Measurements from ENCODE around the gene UROS.

The UROS gene

GRCh38 chr10:125762692-125763648 lies 60.1 kb downstream of the UROS start:
- DNase-seq (ENCODE audit: low read depth in 2 of 2), result no peak

- DNase-seq (ENCODE audit: low read depth in 2 of 2), result no peak
Measured at GRCh38 chr10:125761961-125762360, 61.1 kb downstream of the UROS start.

- no peak for DNase-seq (ENCODE audit: low read depth in 2 of 2)
Measured at GRCh38 chr10:125757742-125758141, 65.3 kb downstream of the UROS start.

DNA sequence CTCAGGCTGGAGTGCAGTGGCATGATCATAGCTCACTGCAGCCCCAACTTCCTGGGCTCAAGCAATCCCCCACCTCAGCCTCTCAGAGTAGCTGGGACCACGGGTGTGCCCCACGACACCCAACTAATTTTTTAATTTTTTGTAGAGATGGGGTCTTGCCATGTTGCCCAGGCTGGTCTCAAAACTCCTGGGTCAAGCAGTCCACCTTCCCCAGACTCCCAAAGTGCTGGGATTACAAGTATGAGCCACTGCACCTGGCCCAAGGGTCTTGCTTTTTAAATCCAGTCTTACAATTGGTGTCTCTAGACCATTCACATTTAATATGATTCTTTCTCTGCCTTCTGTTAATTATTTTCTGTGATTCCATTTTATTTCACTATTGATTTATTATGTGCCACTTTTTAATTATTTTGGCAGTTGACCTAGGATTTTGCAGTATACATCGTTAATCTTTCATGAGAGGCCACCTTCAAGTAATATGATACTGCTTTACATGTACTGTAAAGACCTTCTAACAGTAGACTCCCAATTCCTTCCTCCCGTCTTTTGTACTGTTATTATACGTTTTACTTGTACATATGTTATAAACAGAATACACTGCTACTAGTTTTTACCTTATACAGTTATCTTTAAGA lies 66.1 kb downstream of the UROS start:
- no peak for DNase-seq (ENCODE audit: low read depth in 2 of 2)

- DNase-seq (ENCODE audit: low read depth in 2 of 2), result no peak
Measured at GRCh38 chr10:125756196-125756595, 66.9 kb downstream of the UROS start.

DNA sequence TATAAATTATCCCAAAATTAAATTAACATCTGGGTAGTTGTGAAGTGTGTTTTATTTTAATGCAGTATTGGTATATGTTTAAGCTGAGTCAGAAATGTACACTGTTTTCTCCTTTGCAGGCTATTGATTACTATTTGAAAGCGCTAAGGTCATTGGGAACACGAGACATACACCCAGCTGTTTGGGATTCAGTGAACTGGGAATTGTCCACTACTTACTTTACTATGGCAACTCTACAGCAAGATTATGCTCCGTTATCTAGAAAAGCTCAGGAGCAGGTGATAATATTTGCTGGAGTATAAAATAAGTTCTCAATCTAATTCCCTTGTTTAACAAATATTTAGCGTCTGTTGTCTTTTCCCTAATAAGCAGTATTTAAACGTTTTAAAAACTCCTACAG lies 75.6 kb downstream of the UROS start:
- no peak for DNase-seq (ENCODE audit: low read depth in 2 of 2)

DNA sequence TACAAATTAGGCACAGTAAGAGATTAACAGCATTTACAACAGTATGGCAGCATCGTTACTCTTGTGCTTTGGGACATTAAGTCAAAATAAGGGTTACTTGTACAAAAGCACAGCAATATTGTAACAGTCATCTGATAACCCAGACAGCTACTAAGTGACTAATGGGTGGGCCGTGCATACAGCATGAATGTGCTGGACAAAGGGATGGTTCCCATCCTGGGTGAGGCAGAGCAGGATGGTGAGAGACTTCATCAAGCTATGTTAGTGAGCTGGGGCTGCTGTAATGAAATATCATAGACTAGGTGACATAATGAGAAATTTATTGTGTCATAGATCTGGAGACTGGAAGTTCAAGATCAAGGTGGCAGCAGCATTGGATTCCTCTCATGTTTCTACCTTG lies 78.1 kb downstream of the UROS start:
- no peak for DNase-seq (ENCODE audit: low read depth in 2 of 2)

DNA sequence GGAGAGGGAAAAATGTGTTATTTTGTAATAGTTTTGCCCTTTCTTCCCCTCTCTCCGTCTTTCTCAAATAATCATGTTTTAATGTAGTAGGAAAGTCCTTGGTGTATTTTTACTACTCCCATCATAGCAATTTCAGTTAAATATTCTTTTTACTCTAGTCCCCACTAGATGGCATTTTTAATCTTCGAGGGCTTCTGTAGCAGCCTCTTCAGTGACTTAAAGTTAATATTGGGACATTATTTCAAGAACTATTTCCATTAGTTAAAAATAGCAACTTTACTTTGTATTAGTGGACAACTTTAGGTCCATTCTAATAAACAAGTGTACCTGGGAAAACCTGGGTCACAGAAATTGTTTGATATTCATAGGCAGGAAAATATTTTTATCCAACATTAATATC lies 80.6 kb downstream of the UROS start:
- no peak for DNase-seq (ENCODE audit: low read depth in 2 of 2)

GRCh38 chr10:125739994-125740679 lies 82.9 kb downstream of the UROS start:
- no peak for DNase-seq (ENCODE audit: low read depth in 2 of 2)

All from stimulated activated CD4-positive, alpha-beta T cell treated with anti-CD3 and anti-CD28 coated beads, Interleukin-15, amount 100 ng/mL, for 48 hours (primary cell).